GM12878 (cell line): Measurements from ENCODE around the gene SORBS2. TPM values are rescaled to one million over a fixed set of nuclear protein-coding genes. Genes with fewer than 3 reads are reported as not detected.

Experiments
- ATAC-seq: fragments of 200-7000 bp; cut with Tn5 transposase; 3 replicates; pipeline ENCODE4 v1.9.1; 2020; ENCODE audit warnings: mild to moderate bottlenecking, moderate library complexity
- BruUV-seq: library from RNA; stranded (reverse); fragments of 400-500 nt; replicated peaks from 2 replicates; lab custom pipeline; 2021; lab: Mats Ljungman, UMichigan
- CTCF ChIA-PET: fragments of 300-600 bp; sonication (Branson Sonifier 250); formaldehyde crosslinking; extraction: SDS; loops from one replicate; lab custom pipeline; 2021; ENCODE audit warnings: inconsistent platforms; lab: Yijun Ruan, JAX
- POLR2A ChIA-PET: fragments of 350-600 bp; formaldehyde crosslinking; extraction: SDS; loops from one replicate; lab custom pipeline; 2021; ENCODE audit warnings: inconsistent platforms; lab: Charles Lee
- RAD21 ChIA-PET: fragments of 300-600 bp; sonication (Branson Sonifier 250); formaldehyde crosslinking; loops from one replicate; lab custom pipeline; 2023; ENCODE audit warnings: antibody characterized with exemption; ENCODE audit not compliant: unreplicated experiment; lab: Charles Lee
- SMC1A ChIA-PET: fragments of 300-600 bp; sonication (Branson Sonifier 250); formaldehyde crosslinking; loops from one replicate; lab custom pipeline; 2023; ENCODE audit not compliant: unreplicated experiment, uncharacterized antibody; lab: Charles Lee
- DNase-seq: peaks from one replicate; pipeline ENCODE4 v3.0.0-alpha.2; 2011; ENCODE audit warnings: low read depth, low spot score
- FAIRE-seq: peaks from 3 replicates; lab custom pipeline; 2011; peaks lifted over from hg19 to GRCh38; lab: Jason Lieb, UNC
- H2AFZ ChIP-seq: 2 replicates; pipeline ENCODE4 v1.6.0; 2011; ENCODE audit warnings: low read depth, low read length, control low read depth; ENCODE audit not compliant: control insufficient read depth
- H3K27ac ChIP-seq: 2 replicates; pipeline ENCODE4 v1.5.1; 2011; ENCODE audit warnings: control low read depth; ENCODE audit not compliant: control insufficient read depth, insufficient read depth
- H3K27me3 ChIP-seq, 2 experiments: replicated peaks in 1 of 2; 2 replicates each; pipeline versions ENCODE4 v1.6.0 to v1.6.1; 2011; ENCODE audit warnings: low read length in 1 of 2; ENCODE audit not compliant: control insufficient read depth in 2 of 2, insufficient read depth in 2 of 2
- H3K36me3 ChIP-seq, 2 experiments: 2 replicates each; pipeline ENCODE4 v1.5.1; 2011; ENCODE audit warnings: low read length in 1 of 2; ENCODE audit not compliant: control insufficient read depth in 2 of 2, insufficient read depth in 2 of 2
- H3K4me1 ChIP-seq: 2 replicates; pipeline ENCODE4 v1.6.1; 2011; ENCODE audit warnings: mild to moderate bottlenecking, low read length, moderate library complexity, mixed read lengths; ENCODE audit not compliant: control insufficient read depth, insufficient read depth
- H3K4me2 ChIP-seq: 2 replicates; pipeline ENCODE4 v1.6.0; 2011; ENCODE audit warnings: control low read depth; ENCODE audit not compliant: control insufficient read depth, insufficient read depth
- H3K4me3 ChIP-seq: fragments of 200-600 bp; sonication (generic); 2 replicates; pipeline ENCODE4 v1.5.1; 2016
- H3K79me2 ChIP-seq: 2 replicates; pipeline ENCODE4 v1.6.0; 2011; ENCODE audit warnings: low read length; ENCODE audit not compliant: control insufficient read depth, insufficient read depth
- H3K9ac ChIP-seq: 2 replicates; pipeline ENCODE4 v1.8.0; 2011; ENCODE audit warnings: low read length, control low read depth, mixed read lengths; ENCODE audit not compliant: control insufficient read depth, insufficient read depth
- H3K9me3 ChIP-seq: replicated peaks from 3 replicates; pipeline ENCODE4 v1.5.1; 2011; ENCODE audit warnings: mild to moderate bottlenecking, low read length; ENCODE audit not compliant: control insufficient read depth, insufficient read depth
- H4K20me1 ChIP-seq: 2 replicates; pipeline ENCODE4 v1.6.0; 2011; ENCODE audit not compliant: control insufficient read depth, insufficient read depth
- CBX5 ChIP-seq: sonication (generic); IDR thresholded peaks from 2 replicates; pipeline ENCODE4 v1.6.1; 2016; ENCODE audit warnings: low read depth, moderate library complexity, mild to moderate bottlenecking, inconsistent platforms
- CHD2 ChIP-seq: IDR thresholded peaks from 2 replicates; pipeline ENCODE4 v1.6.1; 2011; ENCODE audit warnings: low read depth, low read length, improper control_type of control experiment, borderline replicate concordance
- EED ChIP-seq: sonication (generic); IDR thresholded peaks from 2 replicates; pipeline ENCODE4 v1.6.1; 2016; ENCODE audit warnings: antibody characterized with exemption, low read depth
- EZH2 ChIP-seq: IDR thresholded peaks from 2 replicates; pipeline ENCODE4 v1.6.1; 2012; ENCODE audit warnings: low read depth, mild to moderate bottlenecking, control low read depth, inconsistent platforms, low read length, borderline replicate concordance; ENCODE audit not compliant: control insufficient read depth
- FOXM1 ChIP-seq: IDR thresholded peaks from 2 replicates; pipeline ENCODE4 v1.6.1; 2012; ENCODE audit warnings: low read depth, mild to moderate bottlenecking, inconsistent platforms, low read length, moderate library complexity
- HDGF ChIP-seq: fragments of 450-650 bp; IDR thresholded peaks from 2 replicates; pipeline ENCODE4 v1.6.1; 2016; ENCODE audit warnings: antibody characterized with exemption
- JUND ChIP-seq: IDR thresholded peaks from 2 replicates; pipeline ENCODE4 v1.6.1; 2012; ENCODE audit warnings: low read depth, mild to moderate bottlenecking, low read length, improper control_type of control experiment, moderate library complexity
- LARP7 ChIP-seq: fragments of 450-650 bp; IDR thresholded peaks from 2 replicates; pipeline ENCODE4 v1.6.1; 2017; ENCODE audit warnings: mild to moderate bottlenecking
- MEF2B ChIP-seq: fragments of 450-650 bp; IDR thresholded peaks from 2 replicates; pipeline ENCODE4 v1.6.1; 2018; ENCODE audit warnings: mild to moderate bottlenecking, moderate library complexity; ENCODE audit not compliant: partially characterized antibody, poor library complexity, severe bottlenecking
- MXI1 ChIP-seq: fragments of 150-350 bp; IDR thresholded peaks from 2 replicates; pipeline ENCODE4 v1.6.1; 2011; ENCODE audit warnings: low read depth, mild to moderate bottlenecking, inconsistent platforms, low read length, improper control_type of control experiment
- SKIL ChIP-seq: fragments of 450-650 bp; IDR thresholded peaks from 2 replicates; pipeline ENCODE4 v1.6.1; 2017; ENCODE audit warnings: mild to moderate bottlenecking, low read depth, inconsistent platforms; ENCODE audit not compliant: poor library complexity, severe bottlenecking
- SPI1 ChIP-seq: IDR thresholded peaks from 2 replicates; pipeline ENCODE4 v1.6.1; 2011; ENCODE audit warnings: low read depth, mild to moderate bottlenecking, low read length, moderate library complexity, borderline replicate concordance; ENCODE audit not compliant: insufficient read depth
- SREBF1 ChIP-seq: IDR thresholded peaks from 2 replicates; pipeline ENCODE4 v1.6.1; 2012; ENCODE audit warnings: mild to moderate bottlenecking, low read length
- WGBS: methylation state at CpG from one replicate; pipeline ENCODE4 v1.1.6; 2016; ENCODE audit warnings: low lambda C conversion rate; ENCODE audit not compliant: insufficient replicate concordance, insufficient coverage; ENCODE audit errors: missing lambda C conversion rate; 5-methylcytosine and 5-hydroxymethylcytosine counted together
- in situ Hi-C: fragments of 300-500 bp; cut with MboI; formaldehyde crosslinking; loops from 9 replicates; pipeline ENCODE4 v1.14.3; 2018; ENCODE audit warnings: mixed read lengths
- intact Hi-C: fragments of 100-400 bp; cut with micrococcal nuclease; formaldehyde crosslinking; loops from one replicate; pipeline ENCODE4 v1.14.2; 2022; ENCODE audit not compliant: unreplicated experiment
- polyA plus RNA-seq, 11 experiments: library from polyadenylated mRNA; depleted of rRNA in 4 of 11; unstranded in 6 of 11; stranded (reverse) in 5 of 11; fragments of >200 nt; fragmentation: Nextera tagmentation in 4 of 11; fragmentation: Illumina TruSeq in 1 of 11; extraction: Ambion mirVana in 4 of 11; extraction: Trizol in 1 of 11; gene quantifications; 1 replicate in 1 of 11; 2 replicates in 10 of 11; pipeline versions ENCODE4 v1.2.1 to v1.2.3, GENCODE V29; 2011 to 2016; ENCODE audit warnings: inconsistent platforms in 2 of 11, missing spikeins in 2 of 11, low read depth in 1 of 11
- total RNA-seq, 4 experiments: library from RNA; depleted of rRNA in 3 of 4; stranded (reverse); fragments of >200 nt in 3 of 4; fragmentation: Illumina TruSeq in 1 of 4; extraction: Trizol in 1 of 4; gene quantifications; 2 replicates each; pipeline versions ENCODE4 v1.2.1 to v1.2.3, GENCODE V29; 2013 to 2021

Gene SORBS2
- total and polyA plus RNA-seq, 10 of the 15 experiments (the other 5 are each of a cell fraction or from before 2014, with no cell fraction given), result 0.06 to 3.0 (median 0.79) TPM

- Histone ChIP-seq H3K36me3 (no peaks in the 10 kb centered on the region), H3K4me1 (no peaks in the 10 kb centered on the region), H3K79me2 (no peaks in the 10 kb centered on the region), H3K27me3 (no peaks in the 10 kb centered on the region), H3K4me2 (no peak overlapping the region), H3K4me3 (no peak overlapping the region), H2AFZ (no peak overlapping the region), H3K27ac (no peak overlapping the region), H4K20me1 (no peaks in the 10 kb centered on the region), H3K9me3 (no peaks in the 10 kb centered on the region), H3K9ac (no peak overlapping the region)
- SMC1A ChIA-PET, result no interaction called here
- DNase-seq, result no peak
- RAD21 ChIA-PET, result no interaction called here
- POLR2A ChIA-PET, result no interaction called here
- CTCF ChIA-PET, result interaction anchor here (1.1 kb wide), 1 partner anchor 65 kb away, joined by 3 read pairs; no protein-coding TSS in a partner anchor
- intact Hi-C loops (no loop called here), in situ Hi-C loops (no loop called here)
- no TSS peak for BruUV-seq
- no peak for ATAC-seq
- no peak for FAIRE-seq
- 55% methylated on average over 1 of the region's 1 CpG for WGBS
- TF ChIP-seq EED, result no peak
- TF ChIP-seq MEF2B, result no peak
- TF ChIP-seq EZH2, result no peak
- TF ChIP-seq SREBF1, result no peak
- no peak for TF ChIP-seq CHD2
- TF ChIP-seq FOXM1, result no peak
- TF ChIP-seq LARP7, result no peak
Measured at GRCh38 chr4:185657699-185658098, 154.3 kb downstream of the SORBS2 start.

- H4K20me1 ChIP-seq, result no peaks in the 10 kb centered on the region
- no peak for ATAC-seq
- CTCF ChIA-PET, result no interaction called here
- no peaks in the 10 kb centered on the region for H3K4me1 ChIP-seq
- 81% methylated on average over 14 of the region's 14 CpGs for WGBS
- SMC1A ChIA-PET, result no interaction called here
- TF ChIP-seq HDGF (no peak), CBX5 (no peak), SKIL (no peak), EED (no peak), MEF2B (no peak), JUND (no peak), SPI1 (no peak), MXI1 (no peak)
- no peaks in the 10 kb centered on the region for H3K27me3 ChIP-seq
- DNase-seq, result no peak
- no peak overlapping the region for H3K9ac ChIP-seq
- RAD21 ChIA-PET, result no interaction called here
- in situ Hi-C loops (no loop called here), intact Hi-C loops (no loop called here)
- H3K79me2 ChIP-seq, result no peaks in the 10 kb centered on the region
- H3K4me2 ChIP-seq, result no peak overlapping the region
- H3K36me3 ChIP-seq, result no peaks in the 10 kb centered on the region
- H2AFZ ChIP-seq, result no peak overlapping the region
- BruUV-seq, result no TSS peak
- FAIRE-seq, result no peak
- no peak overlapping the region for H3K4me3 ChIP-seq
- H3K9me3 ChIP-seq, result no peaks in the 10 kb centered on the region
- POLR2A ChIA-PET, result no interaction called here
- H3K27ac ChIP-seq, result no peak overlapping the region
Measured at GRCh38 chr4:185657183-185657582, 154.8 kb downstream of the SORBS2 start.
